Measurements from ENCODE around the gene TMEM272. TPM values are rescaled to one million over a fixed set of nuclear protein-coding genes. Genes with fewer than 3 reads are reported as not detected.

TMEM272 gene
- total and polyA plus RNA-seq, 2 experiments from 2014 or later = 0.11 to 0.76 TPM

DNA sequence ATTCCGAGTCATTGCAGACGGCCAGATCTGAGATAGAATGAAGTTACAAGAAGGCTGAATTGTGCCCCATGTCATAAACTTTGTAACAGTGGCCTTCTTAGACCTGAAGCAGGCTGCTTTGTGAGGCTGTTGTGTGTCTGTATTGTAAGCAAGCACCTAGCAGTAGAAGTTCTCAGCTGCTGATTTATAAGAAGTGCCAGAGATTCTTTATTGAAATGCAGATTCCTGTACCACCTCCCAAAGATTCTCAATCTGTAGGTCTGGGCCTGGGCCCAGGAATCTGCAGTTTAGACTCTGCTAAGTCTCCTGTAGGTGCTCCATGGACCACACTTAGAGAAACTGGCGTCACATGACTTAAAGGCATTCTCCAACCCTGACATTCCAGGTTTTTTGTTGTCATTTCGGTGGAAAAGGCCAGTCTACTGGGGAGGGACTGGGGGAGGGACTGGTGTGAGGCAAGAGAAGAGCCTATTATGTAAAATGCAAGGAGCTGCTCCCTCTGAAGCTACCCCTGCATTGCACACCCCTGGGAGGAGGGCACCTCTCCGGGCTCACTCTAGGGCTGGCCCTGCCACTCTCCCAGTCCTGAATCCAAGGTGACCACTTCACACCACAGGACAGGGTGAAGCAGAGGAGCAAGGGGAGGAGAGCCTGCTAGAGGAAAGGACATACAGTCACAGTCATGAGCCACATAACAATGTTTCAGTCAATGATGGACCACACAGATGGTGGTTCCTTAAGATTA is 769 bp upstream of the TMEM272 start:
- Mint-ChIP-seq H3K9me3 (peaks cover 9% of the 10 kb centered on the region), H3K36me3 (ENCODE audit: low read depth) (peaks cover 3% of the 10 kb centered on the region; the same call in 1 of the 3 replicates), H3K4me1 (peaks cover 11% of the 10 kb centered on the region; the same call in 2 of the 3 replicates), H3K27me3 (ENCODE audit: insufficient read depth, low read depth, poor library complexity) (peaks cover 8% of the 10 kb centered on the region), H3K27ac (no peak overlapping the region; the same call in 1 of the 2 replicates), H3K4me3 (no peak overlapping the region)
- Histone ChIP-seq H3K4me3 (no peak overlapping the region), H3K27me3 (ENCODE audit: insufficient read depth) (no peaks in the 10 kb centered on the region), H3K4me2 (0 out of 2 replicates have a peak overlapping the region, but pooled peaks have one; percentile 64), H3F3A (replicated peaks; ENCODE audit: low read depth) (no peaks in the 10 kb centered on the region), H4K20me1 (replicated peaks; ENCODE audit: insufficient read depth) (no peaks in the 10 kb centered on the region), H3K27ac (ENCODE audit: low read depth) (no peak overlapping the region), H3K9me2 (ENCODE audit: insufficient read depth) (peaks cover 6% of the 10 kb centered on the region; the same call in 1 of the 2 replicates), H3K4me1 (ENCODE audit: insufficient read depth) (no peaks in the 10 kb centered on the region), H3K79me2 (replicated peaks; ENCODE audit: insufficient read depth) (no peaks in the 10 kb centered on the region), H2AFZ (peak overlapping the region; percentile 97), H3K36me3 (ENCODE audit: insufficient read depth) (no peaks in the 10 kb centered on the region)
- no peak for ATAC-seq
- TF ChIP-seq EZH2phosphoT487 (IDR thresholded peaks at IDR 0.05; ENCODE audit: unreplicated experiment) = no peak
- no peak for DNase-seq (ENCODE audit: low spot score)

DNA sequence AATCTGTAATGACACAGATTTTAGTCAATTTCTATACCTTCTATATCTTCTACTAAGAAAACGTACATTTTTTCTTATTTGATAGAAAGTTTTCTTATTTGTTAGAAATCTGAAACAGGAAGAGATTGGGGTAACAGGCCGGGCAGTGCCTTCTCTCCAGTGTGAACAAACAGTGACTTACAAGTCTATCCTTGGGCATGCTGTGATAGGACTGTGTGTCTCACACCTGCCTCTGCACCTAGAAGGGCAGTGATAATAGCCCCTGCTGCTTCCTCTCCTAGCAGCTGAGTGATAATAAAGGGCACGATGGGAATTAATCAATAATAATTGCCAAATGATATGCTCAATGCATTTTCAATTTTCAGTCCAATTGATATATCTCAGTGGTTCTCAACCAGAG is 1.4 kb downstream of the TMEM272 start:
- Mint-ChIP-seq H3K27me3 (ENCODE audit: insufficient read depth, low read depth, poor library complexity) (peaks cover 4% of the 10 kb centered on the region), H3K4me3 (no peak overlapping the region), H3K9me3 (peaks cover 9% of the 10 kb centered on the region), H3K27ac (no peak overlapping the region), H3K36me3 (ENCODE audit: low read depth) (peaks cover 3% of the 10 kb centered on the region; the same call in 1 of the 3 replicates), H3K4me1 (peaks cover 11% of the 10 kb centered on the region; the same call in 2 of the 3 replicates)
- ATAC-seq (no peak), DNase-seq (ENCODE audit: low spot score) (no peak)
- Histone ChIP-seq H3K4me2 (no peak overlapping the region), H3K9me2 (ENCODE audit: insufficient read depth) (peaks cover 6% of the 10 kb centered on the region; the same call in 1 of the 2 replicates), H3K4me1 (ENCODE audit: insufficient read depth) (no peaks in the 10 kb centered on the region), H3F3A (replicated peaks; ENCODE audit: low read depth) (no peaks in the 10 kb centered on the region), H3K36me3 (ENCODE audit: insufficient read depth) (no peaks in the 10 kb centered on the region), H3K27ac (ENCODE audit: low read depth) (no peak overlapping the region), H3K27me3 (ENCODE audit: insufficient read depth) (no peaks in the 10 kb centered on the region), H4K20me1 (replicated peaks; ENCODE audit: insufficient read depth) (no peaks in the 10 kb centered on the region), H3K79me2 (replicated peaks; ENCODE audit: insufficient read depth) (no peaks in the 10 kb centered on the region), H3K4me3 (no peak overlapping the region), H2AFZ (no peak overlapping the region)
- TF ChIP-seq STAT1 (IDR thresholded peaks at IDR 0.05; ENCODE audit: unreplicated experiment) (no peak), JUNB (IDR thresholded peaks at IDR 0.05; ENCODE audit: unreplicated experiment) (no peak)

DNA sequence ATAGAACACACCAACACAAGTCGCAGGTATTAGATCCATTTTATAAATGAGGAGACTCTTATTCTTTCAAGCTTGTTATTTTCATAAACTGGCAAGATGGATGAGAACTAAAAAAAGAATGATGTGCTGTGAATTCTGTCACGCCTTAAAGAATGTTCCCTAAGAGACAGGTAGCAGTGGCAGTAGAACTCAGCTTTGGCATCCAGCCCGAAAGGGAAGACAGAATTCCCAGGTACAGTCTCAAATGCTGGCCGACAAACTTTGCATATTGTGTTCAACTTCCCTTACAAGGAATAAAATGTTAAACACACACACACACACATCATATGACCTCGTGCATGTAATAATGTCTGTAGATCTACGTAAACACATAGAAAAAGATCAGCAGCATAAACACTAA is 3.2 kb downstream of the TMEM272 start:
- Histone ChIP-seq H2AFZ (no peak overlapping the region), H3F3A (replicated peaks; ENCODE audit: low read depth) (no peaks in the 10 kb centered on the region), H3K27ac (ENCODE audit: low read depth) (no peak overlapping the region), H3K4me3 (no peak overlapping the region), H3K4me1 (ENCODE audit: insufficient read depth) (no peaks in the 10 kb centered on the region), H3K36me3 (ENCODE audit: insufficient read depth) (no peaks in the 10 kb centered on the region), H4K20me1 (replicated peaks; ENCODE audit: insufficient read depth) (no peaks in the 10 kb centered on the region), H3K4me2 (no peak overlapping the region), H3K79me2 (replicated peaks; ENCODE audit: insufficient read depth) (no peaks in the 10 kb centered on the region), H3K9me2 (ENCODE audit: insufficient read depth) (peaks cover 6% of the 10 kb centered on the region; the same call in 1 of the 2 replicates), H3K27me3 (ENCODE audit: insufficient read depth) (no peaks in the 10 kb centered on the region)
- no peak for ATAC-seq
- no peaks in the 10 kb centered on the region for H3K36me3 Mint-ChIP-seq (ENCODE audit: low read depth)
- no peak for DNase-seq (ENCODE audit: low spot score)
- H3K27ac Mint-ChIP-seq = no peak overlapping the region
- no peak overlapping the region for H3K4me3 Mint-ChIP-seq
- H3K9me3 Mint-ChIP-seq = no peaks in the 10 kb centered on the region; the same call in 2 of the 3 replicates
- H3K4me1 Mint-ChIP-seq = peaks cover 11% of the 10 kb centered on the region; the same call in 2 of the 3 replicates
- peaks cover 6% of the 10 kb centered on the region for H3K27me3 Mint-ChIP-seq (ENCODE audit: insufficient read depth, low read depth, poor library complexity)
- TF ChIP-seq NANOG (IDR thresholded peaks at IDR 0.05; ENCODE audit: borderline replicate concordance) (no peak), JUNB (IDR thresholded peaks at IDR 0.05; ENCODE audit: unreplicated experiment) (no peak), ZNF114 (CRISPR knock-in tag; IDR thresholded peaks at IDR 0.05) (no peak), EZH2 (IDR thresholded peaks at IDR 0.05; ENCODE audit: low read depth, unreplicated experiment) (no peak), STAT1 (IDR thresholded peaks at IDR 0.05; ENCODE audit: unreplicated experiment) (no peak), ZNF331 (CRISPR knock-in tag; IDR thresholded peaks at IDR 0.05; ENCODE audit: low read depth) (no peak), EZH2phosphoT487 (IDR thresholded peaks at IDR 0.05; ENCODE audit: unreplicated experiment) (no peak), CREB1 (CRISPR knock-in tag; IDR thresholded peaks at IDR 0.05; ENCODE audit: low read depth) (no peak), POLR2AphosphoS5 (IDR thresholded peaks at IDR 0.05; ENCODE audit: low read depth) (no peak)
- TF ChIP-seq, protein P1, sequence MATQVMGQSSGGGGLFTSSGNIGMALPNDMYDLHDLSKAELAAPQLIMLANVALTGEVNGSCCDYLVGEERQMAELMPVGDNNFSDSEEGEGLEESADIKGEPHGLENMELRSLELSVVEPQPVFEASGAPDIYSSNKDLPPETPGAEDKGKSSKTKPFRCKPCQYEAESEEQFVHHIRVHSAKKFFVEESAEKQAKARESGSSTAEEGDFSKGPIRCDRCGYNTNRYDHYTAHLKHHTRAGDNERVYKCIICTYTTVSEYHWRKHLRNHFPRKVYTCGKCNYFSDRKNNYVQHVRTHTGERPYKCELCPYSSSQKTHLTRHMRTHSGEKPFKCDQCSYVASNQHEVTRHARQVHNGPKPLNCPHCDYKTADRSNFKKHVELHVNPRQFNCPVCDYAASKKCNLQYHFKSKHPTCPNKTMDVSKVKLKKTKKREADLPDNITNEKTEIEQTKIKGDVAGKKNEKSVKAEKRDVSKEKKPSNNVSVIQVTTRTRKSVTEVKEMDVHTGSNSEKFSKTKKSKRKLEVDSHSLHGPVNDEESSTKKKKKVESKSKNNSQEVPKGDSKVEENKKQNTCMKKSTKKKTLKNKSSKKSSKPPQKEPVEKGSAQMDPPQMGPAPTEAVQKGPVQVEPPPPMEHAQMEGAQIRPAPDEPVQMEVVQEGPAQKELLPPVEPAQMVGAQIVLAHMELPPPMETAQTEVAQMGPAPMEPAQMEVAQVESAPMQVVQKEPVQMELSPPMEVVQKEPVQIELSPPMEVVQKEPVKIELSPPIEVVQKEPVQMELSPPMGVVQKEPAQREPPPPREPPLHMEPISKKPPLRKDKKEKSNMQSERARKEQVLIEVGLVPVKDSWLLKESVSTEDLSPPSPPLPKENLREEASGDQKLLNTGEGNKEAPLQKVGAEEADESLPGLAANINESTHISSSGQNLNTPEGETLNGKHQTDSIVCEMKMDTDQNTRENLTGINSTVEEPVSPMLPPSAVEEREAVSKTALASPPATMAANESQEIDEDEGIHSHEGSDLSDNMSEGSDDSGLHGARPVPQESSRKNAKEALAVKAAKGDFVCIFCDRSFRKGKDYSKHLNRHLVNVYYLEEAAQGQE (IDR thresholded peaks at IDR 0.05; ENCODE audit: unreplicated experiment) = no peak
- TF ChIP-seq, protein P2, sequence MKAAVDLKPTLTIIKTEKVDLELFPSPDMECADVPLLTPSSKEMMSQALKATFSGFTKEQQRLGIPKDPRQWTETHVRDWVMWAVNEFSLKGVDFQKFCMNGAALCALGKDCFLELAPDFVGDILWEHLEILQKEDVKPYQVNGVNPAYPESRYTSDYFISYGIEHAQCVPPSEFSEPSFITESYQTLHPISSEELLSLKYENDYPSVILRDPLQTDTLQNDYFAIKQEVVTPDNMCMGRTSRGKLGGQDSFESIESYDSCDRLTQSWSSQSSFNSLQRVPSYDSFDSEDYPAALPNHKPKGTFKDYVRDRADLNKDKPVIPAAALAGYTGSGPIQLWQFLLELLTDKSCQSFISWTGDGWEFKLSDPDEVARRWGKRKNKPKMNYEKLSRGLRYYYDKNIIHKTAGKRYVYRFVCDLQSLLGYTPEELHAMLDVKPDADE (IDR thresholded peaks at IDR 0.05) = no peak
- TF ChIP-seq, protein P3, sequence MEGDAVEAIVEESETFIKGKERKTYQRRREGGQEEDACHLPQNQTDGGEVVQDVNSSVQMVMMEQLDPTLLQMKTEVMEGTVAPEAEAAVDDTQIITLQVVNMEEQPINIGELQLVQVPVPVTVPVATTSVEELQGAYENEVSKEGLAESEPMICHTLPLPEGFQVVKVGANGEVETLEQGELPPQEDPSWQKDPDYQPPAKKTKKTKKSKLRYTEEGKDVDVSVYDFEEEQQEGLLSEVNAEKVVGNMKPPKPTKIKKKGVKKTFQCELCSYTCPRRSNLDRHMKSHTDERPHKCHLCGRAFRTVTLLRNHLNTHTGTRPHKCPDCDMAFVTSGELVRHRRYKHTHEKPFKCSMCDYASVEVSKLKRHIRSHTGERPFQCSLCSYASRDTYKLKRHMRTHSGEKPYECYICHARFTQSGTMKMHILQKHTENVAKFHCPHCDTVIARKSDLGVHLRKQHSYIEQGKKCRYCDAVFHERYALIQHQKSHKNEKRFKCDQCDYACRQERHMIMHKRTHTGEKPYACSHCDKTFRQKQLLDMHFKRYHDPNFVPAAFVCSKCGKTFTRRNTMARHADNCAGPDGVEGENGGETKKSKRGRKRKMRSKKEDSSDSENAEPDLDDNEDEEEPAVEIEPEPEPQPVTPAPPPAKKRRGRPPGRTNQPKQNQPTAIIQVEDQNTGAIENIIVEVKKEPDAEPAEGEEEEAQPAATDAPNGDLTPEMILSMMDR (conservative IDR thresholded peaks at IDR 0.05; ENCODE audit: low read depth in 2 of 2) = no peak

Measured in GM23338 (cell line).